HepG2 (cell line): Measurements from ENCODE around the gene YAP1. TPM values are rescaled to one million over a fixed set of nuclear protein-coding genes. Genes with fewer than 3 reads are reported as not detected.

Experiments used
- BORCS8-MEF2B ChIP-seq: sonication (generic); formaldehyde crosslinking; IDR thresholded peaks from 2 replicates; pipeline ENCODE4 v1.8.0; 2022; ENCODE audit warnings: mild to moderate bottlenecking, missing genetic modification reagents
- CERS6 ChIP-seq: sonication (generic); formaldehyde crosslinking; IDR thresholded peaks from 2 replicates; pipeline ENCODE4 v1.5.0; 2020; ENCODE audit warnings: missing genetic modification reagents
- ESRRA ChIP-seq: sonication (generic); formaldehyde crosslinking; IDR thresholded peaks from 2 replicates; pipeline ENCODE4 v1.5.1; 2020; ENCODE audit warnings: mild to moderate bottlenecking, low read depth, missing genetic modification reagents
- FIP1L1 ChIP-seq: fragments of 200-400 bp; formaldehyde crosslinking; IDR thresholded peaks from 2 replicates; pipeline ENCODE4 v1.6.1; 2018; ENCODE audit warnings: low read depth, mild to moderate bottlenecking, low read length, moderate library complexity, borderline replicate concordance; ENCODE audit not compliant: insufficient read depth
- KDM6A ChIP-seq: IDR thresholded peaks from 2 replicates; pipeline ENCODE4 v1.6.1; 2016; ENCODE audit warnings: low read depth
- MBNL3 ChIP-seq: fragments of 250-450 bp; sonication (Bioruptor Pico); conservative IDR thresholded peaks from 2 replicates; pipeline ENCODE4 v1.8.0; 2022; ENCODE audit warnings: mild to moderate bottlenecking, inconsistent platforms
- MIER3 ChIP-seq: IDR thresholded peaks from 2 replicates; pipeline ENCODE4 v1.6.1; 2016; ENCODE audit warnings: missing compliant biosample characterization, borderline replicate concordance
- NFYC ChIP-seq: IDR thresholded peaks from 2 replicates; pipeline ENCODE4 v1.6.1; 2016; ENCODE audit warnings: missing genetic modification reagents, missing compliant biosample characterization
- PLRG1 ChIP-seq: fragments of 450-650 bp; conservative IDR thresholded peaks from 2 replicates; pipeline ENCODE4 v1.6.1; 2016
- ZNF251 ChIP-seq: sonication (generic); formaldehyde crosslinking; IDR thresholded peaks from 2 replicates; pipeline ENCODE4 v1.9.0; 2021; ENCODE audit warnings: mild to moderate bottlenecking, missing genetic modification reagents
- ZNF3 ChIP-seq: IDR thresholded peaks from 2 replicates; pipeline ENCODE4 v1.7.0; 2017; ENCODE audit warnings: inconsistent platforms
- ZNF607 ChIP-seq: sonication (generic); formaldehyde crosslinking; IDR thresholded peaks from 2 replicates; pipeline ENCODE4 v1.5.1; 2020; ENCODE audit warnings: missing genetic modification reagents, mild to moderate bottlenecking, borderline replicate concordance
- ZNF609 ChIP-seq: sonication (generic); formaldehyde crosslinking; IDR thresholded peaks from 2 replicates; pipeline ENCODE4 v1.4.0; 2020; ENCODE audit warnings: mild to moderate bottlenecking, missing genetic modification reagents, borderline replicate concordance
- ZNF652 ChIP-seq: IDR thresholded peaks from 2 replicates; pipeline ENCODE4 v1.6.1; 2016; ENCODE audit warnings: low read depth, borderline replicate concordance
- ZNF687 ChIP-seq: sonication (generic); formaldehyde crosslinking; IDR thresholded peaks from 2 replicates; pipeline ENCODE4 v1.5.1; 2020; ENCODE audit warnings: mild to moderate bottlenecking, missing genetic modification reagents, moderate library complexity
- ZNF841 ChIP-seq: sonication (generic); formaldehyde crosslinking; IDR thresholded peaks from 2 replicates; pipeline ENCODE4 v1.8.1; 2023; ENCODE audit warnings: missing genetic modification reagents, borderline replicate concordance
- ZUFSP ChIP-seq: sonication (generic); formaldehyde crosslinking; IDR thresholded peaks from 2 replicates; pipeline ENCODE4 v1.9.0; 2021; ENCODE audit warnings: missing genetic modification reagents, mild to moderate bottlenecking, borderline replicate concordance
- polyA plus RNA-seq, 8 experiments: library from polyadenylated mRNA; depleted of rRNA in 3 of 8; stranded (reverse) in 7 of 8; unstranded in 1 of 8; fragments of >200 nt; fragmentation: Illumina TruSeq in 4 of 8; extraction: Trizol in 4 of 8; gene quantifications; 2 replicates each; pipeline versions ENCODE4 v1.2.1 to v1.2.3, GENCODE V29; 2011 to 2016; ENCODE audit warnings: low read depth in 4 of 8, missing spikeins in 1 of 8, mixed read lengths in 1 of 8; ENCODE audit not compliant: insufficient read depth in 1 of 8
- total RNA-seq, 5 experiments: library from RNA; depleted of rRNA; stranded (reverse); fragments of >200 nt; fragmentation: Illumina TruSeq; extraction: Trizol; gene quantifications; 2 replicates each; pipeline ENCODE4 v1.2.3, GENCODE V29; 2016; ENCODE audit warnings: low read depth in 1 of 5

YAP1 gene
- total and polyA plus RNA-seq, 2 of the 13 experiments (the other 11 are each of a cell fraction or from before 2014, with no cell fraction given): 59.5 to 91.0 TPM

GRCh38 chr11:102109896-102110760, at the start of gene YAP1 (continued):
- peak; percentile 87 for TF ChIP-seq ESRRA (CRISPR knock-in tag)
- TF ChIP-seq ZNF3: no peak
- no peak for TF ChIP-seq ZUFSP
- TF ChIP-seq ZNF609 (CRISPR knock-in tag): peak; percentile 65; the same call in 1 of the 2 replicates
- no peak for TF ChIP-seq PLRG1
- TF ChIP-seq BORCS8-MEF2B (CRISPR knock-in tag): peak; percentile 80; the same call in 1 of the 2 replicates
- peak; percentile 97 for TF ChIP-seq ZNF687 (CRISPR knock-in tag)
- no peak for TF ChIP-seq NFYC (CRISPR knock-in tag)
- peak; percentile 97 for TF ChIP-seq ZNF607 (CRISPR knock-in tag)
- no peak for TF ChIP-seq ZNF251 (CRISPR knock-in tag)
- TF ChIP-seq CERS6: no peak
- peak; percentile 52; the same call in 1 of the 2 replicates for TF ChIP-seq MIER3 (CRISPR knock-in tag)
- TF ChIP-seq FIP1L1: peak; percentile 84; the same call in 1 of the 2 replicates
- no peak for TF ChIP-seq KDM6A (CRISPR knock-in tag)
- TF ChIP-seq ZNF841 (CRISPR knock-in tag): peak; percentile 88
- no peak for TF ChIP-seq MBNL3
- TF ChIP-seq ZNF652: no peak
